Measurements from ENCODE around the gene LYPLAL1.

- TF ChIP-seq CTCF (IDR thresholded peaks at IDR 0.05; ENCODE audit: insufficient read depth, low read length, poor library complexity, severe bottlenecking) (no peak), EZH2phosphoT487 (conservative IDR thresholded peaks at IDR 0.05; ENCODE audit: low read length) (no peak)
These were observed 33.3 kb upstream of the LYPLAL1 start for GRCh38 chr1:219140303-219140877.

All from SU-DHL-6 (cell line).